Measurements from ENCODE around the gene UAP1.

GRCh38 chr1:162590686-162591085, 29.2 kb downstream of the UAP1 start:
- TF ChIP-seq POLR2A (IDR thresholded peaks at IDR 0.05; ENCODE audit: low read depth) (no peak), EP300 (IDR thresholded peaks at IDR 0.05) (no peak), POLR2AphosphoS5 (IDR thresholded peaks at IDR 0.05) (no peak)

Measured in esophagus muscularis mucosa (tissue), 3 donors.